GM12874 (cell line): Measurements from ENCODE around the gene KDELR1.

ENCODE experiments used
- TF ChIP-seq, protein P1 (sequence below): IDR thresholded peaks from 2 replicates; pipeline ENCODE4 v1.5.1; 2011; ENCODE audit warnings: low read depth, mild to moderate bottlenecking, control low read depth, low read length, moderate library complexity; ENCODE audit not compliant: insufficient read depth

The KDELR1 gene

GRCh38 chr19:48390188-48391099 is 907 bp downstream of the KDELR1 start:
- TF ChIP-seq, protein P1, sequence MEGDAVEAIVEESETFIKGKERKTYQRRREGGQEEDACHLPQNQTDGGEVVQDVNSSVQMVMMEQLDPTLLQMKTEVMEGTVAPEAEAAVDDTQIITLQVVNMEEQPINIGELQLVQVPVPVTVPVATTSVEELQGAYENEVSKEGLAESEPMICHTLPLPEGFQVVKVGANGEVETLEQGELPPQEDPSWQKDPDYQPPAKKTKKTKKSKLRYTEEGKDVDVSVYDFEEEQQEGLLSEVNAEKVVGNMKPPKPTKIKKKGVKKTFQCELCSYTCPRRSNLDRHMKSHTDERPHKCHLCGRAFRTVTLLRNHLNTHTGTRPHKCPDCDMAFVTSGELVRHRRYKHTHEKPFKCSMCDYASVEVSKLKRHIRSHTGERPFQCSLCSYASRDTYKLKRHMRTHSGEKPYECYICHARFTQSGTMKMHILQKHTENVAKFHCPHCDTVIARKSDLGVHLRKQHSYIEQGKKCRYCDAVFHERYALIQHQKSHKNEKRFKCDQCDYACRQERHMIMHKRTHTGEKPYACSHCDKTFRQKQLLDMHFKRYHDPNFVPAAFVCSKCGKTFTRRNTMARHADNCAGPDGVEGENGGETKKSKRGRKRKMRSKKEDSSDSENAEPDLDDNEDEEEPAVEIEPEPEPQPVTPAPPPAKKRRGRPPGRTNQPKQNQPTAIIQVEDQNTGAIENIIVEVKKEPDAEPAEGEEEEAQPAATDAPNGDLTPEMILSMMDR: peak; percentile 59

GRCh38 chr19:48386981-48387380 is 4.4 kb downstream of the KDELR1 start:
- TF ChIP-seq, protein P1: no peak

DNA sequence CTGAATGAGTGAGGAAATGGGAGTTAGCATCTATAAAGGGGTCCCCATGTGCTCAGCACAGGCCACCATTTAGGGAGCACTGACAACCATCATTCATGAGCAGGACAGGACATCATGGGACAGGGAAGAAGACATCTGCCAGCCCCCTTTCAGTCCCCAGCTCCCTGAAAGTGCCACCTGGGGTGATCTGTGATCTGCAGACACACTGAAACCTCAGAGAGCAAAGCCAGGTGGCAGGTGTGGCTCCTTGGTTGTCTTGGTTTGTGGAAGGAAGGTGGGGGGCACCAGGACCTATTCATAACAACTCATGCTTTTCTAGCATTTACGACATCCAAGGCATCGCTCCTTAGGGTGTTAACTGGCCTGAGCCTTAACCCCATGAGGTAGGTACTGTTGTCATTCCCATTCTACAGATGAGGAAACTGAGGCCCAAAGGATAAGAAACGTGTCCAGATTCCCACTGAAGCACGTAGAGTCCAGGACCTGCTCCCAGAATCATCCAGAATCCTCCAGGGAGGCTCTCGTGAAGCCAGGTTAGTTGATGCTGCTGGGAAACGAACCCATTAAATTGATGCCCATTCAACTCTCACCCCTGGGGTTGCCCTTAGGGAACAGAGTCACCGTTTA is 5.8 kb downstream of the KDELR1 start:
- TF ChIP-seq, protein P1: no peak

DNA sequence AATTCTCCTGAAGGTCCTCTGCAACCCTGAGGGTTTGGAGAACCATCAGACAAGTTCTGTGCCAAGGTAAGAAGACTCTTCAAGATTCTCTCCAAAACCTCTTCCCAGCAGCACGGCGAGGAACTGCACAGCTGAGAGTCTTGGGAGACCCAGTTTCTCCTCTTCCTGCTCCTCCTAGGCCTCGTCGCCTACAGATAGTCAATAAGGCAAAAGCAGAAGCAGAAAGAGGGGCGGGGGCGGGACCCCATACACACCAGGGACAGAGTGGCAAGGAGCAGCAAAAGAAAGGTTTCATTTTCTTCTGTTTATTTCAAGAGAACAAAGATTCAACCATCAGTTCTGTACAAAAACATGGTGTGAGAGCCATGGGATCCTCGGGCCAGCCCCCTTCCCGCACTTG is 9.1 kb downstream of the KDELR1 start:
- TF ChIP-seq, protein P1: no peak

DNA sequence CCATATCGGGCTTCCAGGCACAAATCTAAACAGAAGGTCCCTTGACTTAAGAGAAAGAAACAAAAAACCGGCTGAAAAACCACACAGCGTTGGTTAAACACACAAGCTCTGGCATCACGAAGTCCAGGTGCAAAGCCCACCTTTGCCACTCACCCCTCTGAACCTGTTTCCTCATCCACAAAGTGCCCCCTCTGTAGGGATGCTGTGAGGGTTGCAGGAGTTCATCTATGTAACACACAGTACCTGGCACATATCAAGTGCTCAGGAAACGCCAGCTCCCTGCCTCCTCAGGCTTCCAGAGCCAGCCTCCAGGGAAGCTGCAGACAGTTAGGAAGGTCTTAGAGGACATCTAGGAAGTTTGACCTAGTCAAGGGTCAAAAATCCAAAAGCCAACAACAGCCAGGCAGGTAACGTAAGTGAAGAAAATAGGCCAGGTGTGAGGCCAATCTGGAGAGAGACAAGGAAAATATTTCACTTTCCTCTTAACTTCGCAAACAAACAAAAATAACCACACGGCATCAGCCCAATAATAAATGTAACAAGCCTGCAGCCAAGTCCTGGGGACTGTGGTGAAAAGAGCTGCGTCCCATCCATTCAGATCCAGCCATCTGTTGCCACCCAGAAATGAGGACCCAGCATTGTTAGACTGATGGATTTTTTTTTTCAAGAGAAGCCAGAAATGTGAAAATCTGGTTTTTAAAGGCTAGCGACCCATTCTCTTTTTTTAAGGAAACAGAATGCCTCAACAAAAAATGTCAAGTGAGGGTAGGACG is 10.0 kb downstream of the KDELR1 start:
- TF ChIP-seq, protein P1: no peak

GRCh38 chr19:48379058-48379457 is 12.3 kb downstream of the KDELR1 start:
- TF ChIP-seq, protein P1: no peak

- TF ChIP-seq, protein P1: no peak
Measured at GRCh38 chr19:48378194-48378570, 13.2 kb downstream of the KDELR1 start.
